ENCODE data around the gene NFATC3.

Gene NFATC3

DNA sequence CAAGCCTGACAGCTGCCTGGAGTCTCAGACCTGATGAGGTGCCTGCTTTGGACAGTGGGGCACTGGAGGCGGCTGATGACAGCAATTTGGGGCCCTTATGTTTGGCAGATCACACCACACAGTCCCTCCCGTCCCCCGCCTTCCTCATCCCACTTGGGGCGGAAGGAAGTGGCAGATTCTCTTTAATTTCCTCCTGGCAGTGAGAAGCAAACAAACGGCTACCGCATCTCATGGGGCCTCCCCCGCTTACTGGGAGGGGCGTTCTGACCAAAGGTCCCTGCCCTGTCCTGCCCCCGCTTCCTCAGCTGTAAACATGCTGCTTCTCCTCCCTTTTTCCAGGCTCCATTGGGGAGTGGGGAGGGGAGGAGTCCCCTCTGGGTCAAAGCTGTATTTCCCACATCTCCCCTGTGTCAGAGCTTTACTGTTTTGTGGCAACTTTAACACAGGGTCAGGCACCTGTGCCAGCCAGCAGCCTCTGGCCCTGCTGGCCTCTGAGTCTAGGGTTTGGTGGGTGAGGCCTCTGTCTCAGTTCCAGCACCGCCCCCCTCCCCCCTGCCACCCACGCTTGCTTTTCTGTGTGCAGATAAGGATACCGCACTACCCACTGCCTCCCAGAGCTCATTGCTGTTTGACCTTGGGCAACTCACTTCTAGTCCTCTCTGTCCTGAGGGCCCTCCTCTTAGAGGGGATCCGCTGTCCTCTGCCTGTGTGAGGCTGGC lies 5.4 kb upstream of the NFATC3 start:
- no peak for DNase-seq
- TF ChIP-seq, protein P1, sequence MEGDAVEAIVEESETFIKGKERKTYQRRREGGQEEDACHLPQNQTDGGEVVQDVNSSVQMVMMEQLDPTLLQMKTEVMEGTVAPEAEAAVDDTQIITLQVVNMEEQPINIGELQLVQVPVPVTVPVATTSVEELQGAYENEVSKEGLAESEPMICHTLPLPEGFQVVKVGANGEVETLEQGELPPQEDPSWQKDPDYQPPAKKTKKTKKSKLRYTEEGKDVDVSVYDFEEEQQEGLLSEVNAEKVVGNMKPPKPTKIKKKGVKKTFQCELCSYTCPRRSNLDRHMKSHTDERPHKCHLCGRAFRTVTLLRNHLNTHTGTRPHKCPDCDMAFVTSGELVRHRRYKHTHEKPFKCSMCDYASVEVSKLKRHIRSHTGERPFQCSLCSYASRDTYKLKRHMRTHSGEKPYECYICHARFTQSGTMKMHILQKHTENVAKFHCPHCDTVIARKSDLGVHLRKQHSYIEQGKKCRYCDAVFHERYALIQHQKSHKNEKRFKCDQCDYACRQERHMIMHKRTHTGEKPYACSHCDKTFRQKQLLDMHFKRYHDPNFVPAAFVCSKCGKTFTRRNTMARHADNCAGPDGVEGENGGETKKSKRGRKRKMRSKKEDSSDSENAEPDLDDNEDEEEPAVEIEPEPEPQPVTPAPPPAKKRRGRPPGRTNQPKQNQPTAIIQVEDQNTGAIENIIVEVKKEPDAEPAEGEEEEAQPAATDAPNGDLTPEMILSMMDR (IDR thresholded peaks at IDR 0.05; ENCODE audit: low read depth, low read length) = no peak
- H3K36me3 ChIP-seq = peaks cover 15% of the 10 kb centered on the region
- no peak overlapping the region for H3K4me3 ChIP-seq (ENCODE audit: low read depth, low read length)
- H3K27me3 ChIP-seq = no peaks in the 10 kb centered on the region
- H3K9me3 ChIP-seq = no peaks in the 10 kb centered on the region
- peaks cover 5% of the 10 kb centered on the region for H3K4me1 ChIP-seq

DNA sequence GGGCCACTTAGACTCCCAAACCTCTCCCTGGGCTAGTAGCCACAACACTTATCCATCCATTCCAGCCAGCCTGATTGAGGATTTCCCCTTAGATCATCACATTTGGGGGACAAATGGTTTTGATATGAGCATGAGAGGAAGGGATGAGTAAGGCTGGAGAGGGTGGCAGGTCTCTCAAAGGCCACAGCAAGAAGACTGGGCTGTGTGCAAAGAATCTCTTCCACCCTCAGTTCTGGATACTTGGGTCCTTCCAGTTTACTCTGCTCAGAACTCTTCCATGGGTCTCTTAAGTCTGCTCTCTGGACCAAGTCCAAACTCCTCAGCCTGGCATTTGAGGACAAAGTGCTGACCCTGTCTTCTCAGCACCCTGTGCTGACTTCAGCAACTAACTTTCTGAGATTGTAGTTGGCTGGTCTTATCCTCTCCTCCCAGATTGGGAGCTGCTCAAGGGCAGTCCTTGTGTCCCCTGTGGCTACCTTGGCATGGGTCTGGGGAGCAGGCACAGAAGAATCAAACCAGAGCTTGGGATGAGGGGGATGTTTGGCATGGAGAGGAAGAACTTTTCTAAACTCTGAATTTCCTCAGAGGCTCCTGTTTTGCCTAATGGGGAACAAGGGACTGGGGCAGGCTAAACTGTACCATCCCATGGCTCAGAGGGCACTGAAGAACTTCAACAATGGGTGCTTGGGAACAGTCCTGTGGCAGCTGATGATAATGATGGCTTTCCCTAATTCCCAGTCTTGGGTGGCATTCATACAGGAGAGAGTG lies 3.1 kb upstream of the NFATC3 start:
- Histone ChIP-seq H3K4me3 (ENCODE audit: low read depth, low read length) (no peak overlapping the region), H3K9me3 (no peaks in the 10 kb centered on the region), H3K36me3 (peaks cover 11% of the 10 kb centered on the region), H3K4me1 (peaks cover 5% of the 10 kb centered on the region), H3K27me3 (no peaks in the 10 kb centered on the region)
- DNase-seq = no peak
- TF ChIP-seq, protein P1 (IDR thresholded peaks at IDR 0.05; ENCODE audit: low read depth, low read length) = no peak

DNA sequence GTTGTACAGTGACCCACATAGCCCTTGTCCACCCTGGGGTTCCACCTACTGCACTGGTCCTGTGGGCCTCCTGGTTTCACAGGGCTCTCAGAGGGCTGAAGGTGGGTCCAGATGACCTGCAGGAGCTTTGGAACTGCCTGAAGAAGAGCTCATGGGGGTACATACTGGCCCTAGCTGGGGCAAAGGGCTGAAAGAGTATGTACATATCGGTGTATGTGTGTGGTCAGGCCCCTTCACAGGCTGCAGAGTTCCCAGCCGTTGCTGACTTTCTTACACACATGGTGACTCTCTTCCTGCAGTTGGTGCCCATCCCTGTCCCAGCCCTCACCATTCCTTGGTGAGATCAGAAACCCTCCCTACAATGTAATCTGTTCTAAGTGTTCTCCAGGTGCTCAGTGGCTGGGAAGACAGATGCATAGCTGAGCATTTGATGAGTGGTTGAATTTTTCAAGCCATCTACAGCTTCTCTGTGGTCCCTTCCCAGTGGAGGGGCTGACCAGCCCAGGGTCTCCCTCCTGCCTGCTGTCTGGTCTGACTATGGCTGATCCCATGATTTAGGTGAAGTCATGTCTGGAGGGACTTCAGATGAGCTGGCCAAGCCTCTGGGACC lies 2.4 kb upstream of the NFATC3 start:
- H3K4me1 ChIP-seq = peaks cover 5% of the 10 kb centered on the region

DNA sequence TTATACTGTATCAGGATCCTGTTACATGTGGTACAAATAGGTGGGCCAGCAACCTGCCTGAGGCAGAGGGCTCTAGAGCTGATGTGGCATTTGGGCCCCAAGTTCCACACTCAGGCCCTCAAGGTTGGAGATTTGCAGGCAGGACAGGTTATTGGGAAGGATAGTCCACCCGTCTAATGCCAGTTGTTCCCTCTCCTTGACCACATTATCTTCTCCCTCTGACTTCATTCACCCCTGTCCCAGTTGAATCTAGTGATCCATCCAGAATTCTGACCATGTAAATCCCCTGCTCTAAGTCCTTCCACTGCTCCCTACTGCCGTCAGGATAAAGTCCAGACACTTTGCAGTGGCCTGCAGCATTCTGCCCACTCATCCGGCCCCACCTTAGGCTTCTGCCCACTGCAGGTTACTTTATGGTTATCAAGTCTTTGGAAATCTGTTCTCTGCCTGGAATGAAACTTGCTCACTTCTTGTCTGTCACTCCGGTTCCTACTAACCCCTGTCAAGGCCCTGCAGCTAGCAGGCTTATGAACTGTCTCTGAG lies 1.9 kb upstream of the NFATC3 start:
- no peak for DNase-seq
- peaks cover 7% of the 10 kb centered on the region for H3K36me3 ChIP-seq

More for the DNA sequence above, 2.4 kb upstream of the NFATC3 start:
- no peaks in the 10 kb centered on the region for H3K27me3 ChIP-seq
- peaks cover 11% of the 10 kb centered on the region for H3K36me3 ChIP-seq
- no peak for DNase-seq
- H3K9me3 ChIP-seq = no peaks in the 10 kb centered on the region
- TF ChIP-seq, protein P1 (IDR thresholded peaks at IDR 0.05; ENCODE audit: low read depth, low read length) = no peak
- H3K4me3 ChIP-seq (ENCODE audit: low read depth, low read length) = no peak overlapping the region

DNA sequence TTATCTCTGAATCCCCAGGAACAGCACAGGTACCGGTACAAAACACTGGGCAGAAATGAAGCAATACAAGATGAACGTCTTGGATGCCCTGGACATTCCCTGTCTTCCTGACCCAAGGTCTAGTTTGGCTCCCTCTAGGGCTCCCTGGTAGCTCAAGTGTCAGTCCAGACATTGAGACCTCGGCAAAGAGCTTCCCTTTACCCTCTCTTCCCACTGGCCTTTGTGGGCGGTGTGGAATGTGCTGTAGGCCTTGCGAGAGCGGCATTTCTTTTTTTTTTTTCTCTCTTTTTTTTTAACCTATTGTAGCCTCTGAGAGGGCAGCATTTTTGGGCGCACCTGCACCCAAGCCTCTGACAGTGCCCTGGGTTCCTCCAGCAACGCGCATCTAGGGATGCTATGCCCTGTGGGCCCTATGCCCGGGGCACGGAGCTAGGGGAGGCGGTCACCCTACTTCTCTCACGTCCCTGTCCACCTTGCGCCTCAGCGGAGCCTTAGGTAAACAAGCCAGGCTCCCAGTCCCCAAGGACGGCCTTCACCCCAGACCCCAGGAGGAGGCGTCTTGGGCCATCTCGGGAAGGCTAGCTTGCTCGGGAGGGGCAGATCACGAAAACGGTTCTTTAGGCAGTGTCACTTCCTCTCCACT lies 1.2 kb upstream of the NFATC3 start:
- Histone ChIP-seq H3K36me3 (peaks cover 4% of the 10 kb centered on the region; the same call in 1 of the 2 replicates), H3K4me1 (peaks cover 6% of the 10 kb centered on the region)
- no peak for DNase-seq

More for the DNA sequence above, 1.9 kb upstream of the NFATC3 start:
- no peak overlapping the region for H3K4me3 ChIP-seq (ENCODE audit: low read depth, low read length)
- peaks cover 5% of the 10 kb centered on the region for H3K4me1 ChIP-seq
- H3K9me3 ChIP-seq = no peaks in the 10 kb centered on the region
- H3K27me3 ChIP-seq = no peaks in the 10 kb centered on the region
- TF ChIP-seq, protein P1 (IDR thresholded peaks at IDR 0.05; ENCODE audit: low read depth, low read length) = no peak

More for the DNA sequence above, 1.2 kb upstream of the NFATC3 start:
- TF ChIP-seq, protein P1 (IDR thresholded peaks at IDR 0.05; ENCODE audit: low read depth, low read length) = 0 out of 2 replicates have a peak, but pooled peaks have one; percentile 5
- Histone ChIP-seq H3K4me3 (ENCODE audit: low read depth, low read length) (peak overlapping the region; percentile 90), H3K27me3 (no peaks in the 10 kb centered on the region), H3K9me3 (no peaks in the 10 kb centered on the region)
